ENCODE data around the gene RAB9A.
"Not testable (repeated sequence)": the region's sequence is repeated elsewhere in the genome, so short reads cannot be mapped to it uniquely, and the experiment has no call there.

RAB9A gene

GRCh38 chrX:13688958-13689740, at the start of gene RAB9A:
Gene RAB9A, plus strand, starts transcription at chrX:13689128. Its CDS starts 19,619 bp downstream, at chrX:13708747.
- DNase-seq (ENCODE audit: low read depth in 2 of 2): peak in 1 of 2 experiments; percentile 21

GRCh38 chrX:13641684-13642083, 47.2 kb upstream of the RAB9A start:
- DNase-seq (ENCODE audit: low read depth in 2 of 2): not testable (repeated sequence)

GRCh38 chrX:13645464-13646153, 43.3 kb upstream of the RAB9A start:
- no peak for DNase-seq (ENCODE audit: low read depth in 2 of 2)

GRCh38 chrX:13646154-13646549, 42.8 kb upstream of the RAB9A start:
- DNase-seq (ENCODE audit: low read depth in 2 of 2): no peak

GRCh38 chrX:13647709-13648212, 41.2 kb upstream of the RAB9A start:
- no peak for DNase-seq (ENCODE audit: low read depth in 2 of 2)

- DNase-seq (ENCODE audit: low read depth in 2 of 2): not testable (repeated sequence)
These were observed 40.6 kb upstream of the RAB9A start for GRCh38 chrX:13648336-13648735.

GRCh38 chrX:13649838-13650237, 39.1 kb upstream of the RAB9A start:
- DNase-seq (ENCODE audit: low read depth in 2 of 2): peak; percentile 64 to 67

- DNase-seq (ENCODE audit: low read depth in 2 of 2): no peak
These were observed 38.6 kb upstream of the RAB9A start for GRCh38 chrX:13650318-13650717.

- no peak for DNase-seq (ENCODE audit: low read depth in 2 of 2)
These were observed 37.8 kb upstream of the RAB9A start for GRCh38 chrX:13651150-13651549.

- peak; percentile 66 to 68 for DNase-seq (ENCODE audit: low read depth in 2 of 2)
These were observed 36.6 kb upstream of the RAB9A start for GRCh38 chrX:13652287-13652793.

- peak; percentile 89 to 90 for DNase-seq (ENCODE audit: low read depth in 2 of 2)
These were observed 35.9 kb upstream of the RAB9A start, which contains the start of gene TCEANC for GRCh38 chrX:13652850-13653693. Gene TCEANC, plus strand, starts transcription at chrX:13653141. Its CDS starts 9,368 bp downstream, at chrX:13662509.

GRCh38 chrX:13654116-13654515, 34.8 kb upstream of the RAB9A start:
- DNase-seq (ENCODE audit: low read depth in 2 of 2): no peak

- DNase-seq (ENCODE audit: low read depth in 2 of 2): no peak
These were observed 33.3 kb upstream of the RAB9A start for GRCh38 chrX:13655674-13656073.

GRCh38 chrX:13658602-13659001, 30.3 kb upstream of the RAB9A start:
- no peak for DNase-seq (ENCODE audit: low read depth in 2 of 2)

GRCh38 chrX:13659063-13659462, 29.9 kb upstream of the RAB9A start:
- DNase-seq (ENCODE audit: low read depth in 2 of 2): no peak

- no peak for DNase-seq (ENCODE audit: low read depth in 2 of 2)
These were observed 27.1 kb upstream of the RAB9A start for GRCh38 chrX:13661735-13662288.

GRCh38 chrX:13662355-13662791, 26.6 kb upstream of the RAB9A start:
- no peak for DNase-seq (ENCODE audit: low read depth in 2 of 2)

- DNase-seq (ENCODE audit: low read depth in 2 of 2): no peak
These were observed 24.9 kb upstream of the RAB9A start for GRCh38 chrX:13664020-13664419.

- DNase-seq (ENCODE audit: low read depth in 2 of 2): no peak
These were observed 22.1 kb upstream of the RAB9A start for GRCh38 chrX:13666836-13667235.

- DNase-seq (ENCODE audit: low read depth in 2 of 2): no peak
These were observed 21.0 kb upstream of the RAB9A start for GRCh38 chrX:13667919-13668318.

GRCh38 chrX:13669246-13669737, 19.6 kb upstream of the RAB9A start:
- DNase-seq (ENCODE audit: low read depth in 2 of 2): peak; percentile 79 to 84
